ENCODE data around the gene AFAP1L2. TPM values are rescaled to one million over a fixed set of nuclear protein-coding genes. Genes with fewer than 3 reads are reported as not detected.

Gene AFAP1L2
- total and polyA plus RNA-seq, 2 experiments from 2014 or later = not detected

DNA sequence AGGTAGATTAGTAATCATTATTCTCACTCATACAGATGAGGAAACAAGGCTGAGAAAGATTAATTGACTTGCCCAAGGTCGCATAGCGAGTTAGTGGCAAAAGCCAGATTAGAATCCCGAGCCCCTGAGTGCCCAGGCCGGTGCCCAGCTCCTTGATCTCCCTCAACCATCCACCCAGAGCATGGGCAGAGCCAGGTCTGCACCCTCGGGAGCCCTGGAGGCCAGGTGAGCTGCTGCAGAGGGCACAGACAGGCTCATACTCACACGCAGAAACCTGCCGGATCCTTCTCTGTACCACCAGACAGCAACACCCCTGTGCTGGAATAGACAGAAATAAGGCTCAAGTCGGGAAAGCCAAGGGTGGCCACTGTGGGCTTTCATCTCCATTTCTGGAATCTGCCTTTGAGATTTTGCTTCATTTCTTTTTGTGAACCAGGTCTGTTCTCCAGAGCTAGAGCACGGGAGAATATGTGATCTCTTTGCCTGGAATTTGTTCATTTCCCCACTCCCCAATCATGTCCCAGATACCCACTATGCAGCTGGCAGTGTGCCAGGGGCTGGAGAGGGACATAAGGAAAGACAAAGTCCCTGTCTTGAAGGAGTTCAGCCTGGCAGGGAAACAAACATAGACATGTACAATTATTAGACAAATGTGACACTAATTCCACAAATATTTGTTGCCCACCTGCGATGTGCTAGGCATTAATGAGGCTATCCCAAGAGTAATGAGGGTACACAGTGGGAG, 5.5 kb downstream of the AFAP1L2 start:
- H3K27me3 ChIP-seq (replicated peaks; ENCODE audit: insufficient read depth) = peaks cover 78% of the 10 kb centered on the region
- no peaks in the 10 kb centered on the region for H4K20me1 ChIP-seq (ENCODE audit: insufficient read depth)
- no peaks in the 10 kb centered on the region for H3K4me1 ChIP-seq (ENCODE audit: insufficient read depth)
- no peaks in the 10 kb centered on the region for H3K36me3 ChIP-seq (ENCODE audit: low read depth)
- no peak for DNase-seq
- no peak overlapping the region for H3K4me2 ChIP-seq (ENCODE audit: unreplicated experiment)
- no peak overlapping the region for H3K9ac ChIP-seq
- TF ChIP-seq EZH2 (IDR thresholded peaks at IDR 0.05; ENCODE audit: insufficient read depth, poor library complexity, severe bottlenecking) = no peak
- TF ChIP-seq EZH2phosphoT487 (IDR thresholded peaks at IDR 0.05; ENCODE audit: insufficient read depth, low read depth) = no peak
- no peak overlapping the region for H3K4me3 ChIP-seq
- no peak overlapping the region for H2AFZ ChIP-seq
- in situ Hi-C loops (cut with MboI) = no loop called here
- no peak overlapping the region for H3K27ac ChIP-seq
- no peaks in the 10 kb centered on the region for H3K9me2 ChIP-seq (ENCODE audit: insufficient read depth)
- 55 to 62% methylated on average over 10 of the region's 10 CpGs for WGBS, 2 experiments (ENCODE audit: low coverage in 1 of 2, low lambda C conversion rate in 2 of 2, missing lambda C conversion rate in 2 of 2)
- H3F3A ChIP-seq (ENCODE audit: insufficient read depth) = no peaks in the 10 kb centered on the region
- H3K79me2 ChIP-seq (ENCODE audit: insufficient read depth) = no peaks in the 10 kb centered on the region
- no peaks in the 10 kb centered on the region for H3K9me3 ChIP-seq (ENCODE audit: low read depth)

DNA sequence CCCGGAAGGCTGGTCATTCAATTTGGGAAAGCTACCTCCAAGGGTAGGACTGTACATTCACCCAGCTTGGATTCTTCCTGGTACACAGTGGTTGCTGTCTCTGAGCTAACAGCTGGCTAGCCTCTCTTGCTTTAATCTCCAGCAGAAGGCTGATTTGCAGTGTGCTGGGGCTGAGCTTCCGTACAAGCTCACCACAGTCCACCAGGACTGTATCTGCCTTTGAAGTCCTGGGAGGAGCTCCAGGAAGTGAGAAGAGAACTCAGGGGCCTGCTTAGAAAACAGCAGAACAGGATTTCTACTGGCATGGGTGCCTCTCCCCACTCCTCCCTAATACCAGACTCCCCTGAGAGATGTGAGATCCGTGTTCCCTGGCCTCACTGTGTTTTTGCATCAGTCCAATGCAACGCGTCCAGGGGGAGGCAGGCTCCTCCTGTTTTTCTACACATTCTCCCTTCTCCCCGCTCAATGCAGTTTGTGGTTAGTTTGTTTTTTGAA, 6.6 kb downstream of the AFAP1L2 start:
- Histone ChIP-seq H3F3A (ENCODE audit: insufficient read depth) (no peaks in the 10 kb centered on the region), H3K4me3 (no peak overlapping the region), H3K27ac (no peak overlapping the region), H2AFZ (0 out of 2 replicates have a peak overlapping the region, but pooled peaks have one; percentile 31), H3K9me3 (ENCODE audit: low read depth) (no peaks in the 10 kb centered on the region), H4K20me1 (ENCODE audit: insufficient read depth) (no peaks in the 10 kb centered on the region), H3K9me2 (ENCODE audit: insufficient read depth) (no peaks in the 10 kb centered on the region), H3K4me2 (ENCODE audit: unreplicated experiment) (peak overlapping the region; percentile 2), H3K36me3 (ENCODE audit: low read depth) (no peaks in the 10 kb centered on the region), H3K79me2 (ENCODE audit: insufficient read depth) (no peaks in the 10 kb centered on the region), H3K4me1 (ENCODE audit: insufficient read depth) (no peaks in the 10 kb centered on the region), H3K27me3 (replicated peaks; ENCODE audit: insufficient read depth) (peaks cover 68% of the 10 kb centered on the region), H3K9ac (no peak overlapping the region)
- 37 to 39% methylated on average over 6 of the region's 6 CpGs for WGBS, 2 experiments (ENCODE audit: low coverage in 1 of 2, low lambda C conversion rate in 2 of 2, missing lambda C conversion rate in 2 of 2)
- TF ChIP-seq EZH2 (IDR thresholded peaks at IDR 0.05; ENCODE audit: insufficient read depth, poor library complexity, severe bottlenecking) = no peak
- no peak for TF ChIP-seq EZH2phosphoT487 (IDR thresholded peaks at IDR 0.05; ENCODE audit: insufficient read depth, low read depth)
- DNase-seq = peak; percentile 10
- in situ Hi-C loops (cut with MboI) = no loop called here

DNA sequence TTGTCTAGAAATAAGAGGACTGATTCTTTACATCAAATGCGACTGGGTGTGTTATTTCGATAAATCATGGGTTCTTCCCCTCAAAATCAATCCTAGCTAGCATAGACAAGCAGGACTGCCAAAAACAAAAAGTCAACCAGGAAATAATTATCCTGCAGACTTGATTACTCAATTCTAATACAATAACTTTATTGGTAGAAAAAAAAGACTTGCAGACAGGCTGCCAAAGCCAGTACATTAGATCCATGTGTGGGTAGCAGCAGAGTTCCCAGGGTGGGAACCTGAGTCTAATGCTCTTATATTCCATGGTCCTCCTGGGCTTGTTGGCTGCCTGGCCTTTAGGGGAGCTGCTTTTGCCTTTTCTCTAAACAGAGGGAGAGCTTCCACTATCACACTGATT, 7.8 kb downstream of the AFAP1L2 start:
- WGBS, 2 experiments (ENCODE audit: low coverage in 1 of 2, low lambda C conversion rate in 2 of 2, missing lambda C conversion rate in 2 of 2) = 5 to 10% methylated on average over 2 of the region's 2 CpGs
- H3K27me3 ChIP-seq (replicated peaks; ENCODE audit: insufficient read depth) = peaks cover 55% of the 10 kb centered on the region
- H3K4me2 ChIP-seq (ENCODE audit: unreplicated experiment) = no peak overlapping the region
- H2AFZ ChIP-seq = no peak overlapping the region
- H3K9me2 ChIP-seq (ENCODE audit: insufficient read depth) = no peaks in the 10 kb centered on the region
- no peak overlapping the region for H3K9ac ChIP-seq
- H3F3A ChIP-seq (ENCODE audit: insufficient read depth) = no peaks in the 10 kb centered on the region
- no peak for DNase-seq
- no peaks in the 10 kb centered on the region for H4K20me1 ChIP-seq (ENCODE audit: insufficient read depth)
- H3K4me1 ChIP-seq (ENCODE audit: insufficient read depth) = no peaks in the 10 kb centered on the region
- TF ChIP-seq EZH2phosphoT487 (IDR thresholded peaks at IDR 0.05; ENCODE audit: insufficient read depth, low read depth) (no peak), EZH2 (IDR thresholded peaks at IDR 0.05; ENCODE audit: insufficient read depth, poor library complexity, severe bottlenecking) (no peak)
- no peaks in the 10 kb centered on the region for H3K36me3 ChIP-seq (ENCODE audit: low read depth)
- H3K79me2 ChIP-seq (ENCODE audit: insufficient read depth) = no peaks in the 10 kb centered on the region
- no peaks in the 10 kb centered on the region for H3K9me3 ChIP-seq (ENCODE audit: low read depth)
- no peak overlapping the region for H3K4me3 ChIP-seq
- no peak overlapping the region for H3K27ac ChIP-seq
- in situ Hi-C loops (cut with MboI) = no loop called here

DNA sequence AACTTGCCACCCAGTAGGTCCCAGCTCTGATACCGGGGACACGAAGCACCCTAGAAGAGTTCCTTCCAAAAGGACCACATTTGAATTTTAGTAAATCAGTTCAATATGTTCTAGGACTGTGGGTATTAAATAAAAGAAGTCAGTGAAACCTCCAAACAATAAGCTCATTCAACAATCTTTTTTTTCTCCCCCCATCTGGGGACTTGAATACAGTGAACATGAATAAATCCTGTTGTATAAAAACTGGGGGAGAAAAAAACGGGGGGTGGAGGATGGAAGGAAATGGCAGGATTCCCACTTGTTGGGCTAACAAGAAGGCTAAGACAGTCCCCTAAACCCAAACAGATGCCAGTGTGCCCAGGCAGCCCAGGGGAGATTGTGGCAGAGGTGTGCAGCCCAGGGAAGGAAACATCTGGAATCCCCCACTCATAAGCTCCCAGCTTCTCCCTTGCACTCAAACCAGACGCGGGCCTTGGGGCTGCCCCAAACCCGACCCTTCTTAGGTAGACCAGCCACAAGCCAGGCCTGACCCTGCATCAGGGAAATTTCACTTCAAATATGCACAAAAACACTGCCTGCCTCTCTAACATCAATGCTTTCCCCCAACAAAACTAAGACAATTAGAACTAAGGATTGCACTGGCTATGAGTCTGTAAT, 8.8 kb downstream of the AFAP1L2 start:
- WGBS, 2 experiments (ENCODE audit: low coverage in 1 of 2, low lambda C conversion rate in 2 of 2, missing lambda C conversion rate in 2 of 2) = 60 to 69% methylated on average over 6 of the region's 6 CpGs
- H3F3A ChIP-seq (ENCODE audit: insufficient read depth) = no peaks in the 10 kb centered on the region
- H3K9me2 ChIP-seq (ENCODE audit: insufficient read depth) = no peaks in the 10 kb centered on the region
- H4K20me1 ChIP-seq (ENCODE audit: insufficient read depth) = no peaks in the 10 kb centered on the region
- no peaks in the 10 kb centered on the region for H3K9me3 ChIP-seq (ENCODE audit: low read depth)
- no peak for DNase-seq
- no peak overlapping the region for H2AFZ ChIP-seq
- no peaks in the 10 kb centered on the region for H3K4me1 ChIP-seq (ENCODE audit: insufficient read depth)
- H3K4me3 ChIP-seq = no peak overlapping the region
- H3K4me2 ChIP-seq (ENCODE audit: unreplicated experiment) = no peak overlapping the region
- no peak overlapping the region for H3K27ac ChIP-seq
- no peaks in the 10 kb centered on the region for H3K36me3 ChIP-seq (ENCODE audit: low read depth)
- in situ Hi-C loops (cut with MboI) = no loop called here
- TF ChIP-seq EZH2 (IDR thresholded peaks at IDR 0.05; ENCODE audit: insufficient read depth, poor library complexity, severe bottlenecking) (no peak), EZH2phosphoT487 (IDR thresholded peaks at IDR 0.05; ENCODE audit: insufficient read depth, low read depth) (no peak)
- no peak overlapping the region for H3K9ac ChIP-seq
- peaks cover 46% of the 10 kb centered on the region for H3K27me3 ChIP-seq (replicated peaks; ENCODE audit: insufficient read depth)
- no peaks in the 10 kb centered on the region for H3K79me2 ChIP-seq (ENCODE audit: insufficient read depth)
